ENCODE measurements around the gene CHMP2A.
"Not testable (repeated sequence)": the region's sequence is repeated elsewhere in the genome, so short reads cannot be mapped to it uniquely, and the experiment has no call there.

CHMP2A gene

DNA sequence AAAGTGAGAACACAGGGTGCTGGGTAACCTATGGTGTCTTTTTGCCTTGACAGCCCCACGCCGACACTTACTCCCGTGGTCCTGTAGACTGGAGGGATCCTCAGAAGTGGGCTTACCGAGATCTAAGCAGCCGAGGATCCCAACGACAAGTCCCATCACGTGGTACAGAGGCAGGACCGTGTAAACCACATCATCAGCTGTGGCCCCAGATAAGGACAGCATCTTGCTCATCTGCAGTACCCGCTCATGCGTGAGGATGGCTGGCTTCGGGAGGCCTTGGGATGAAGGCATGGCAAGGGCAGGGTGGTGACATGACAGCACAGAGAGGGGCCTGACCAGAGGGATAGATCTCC lies 45.2 kb downstream of the CHMP2A start:
- no peak overlapping the region for H3K9ac ChIP-seq (ENCODE audit: low read depth in 1 of 2, low read length in 2 of 2)

GRCh38 chr19:58507602-58508223 lies 47.2 kb downstream of the CHMP2A start:
- H3K9me3 ChIP-seq (ENCODE audit: control insufficient read depth in 2 of 2, low read length in 2 of 2); H3K27ac ChIP-seq (ENCODE audit: low read depth in 2 of 2, low read length in 2 of 2); H3K4me3 ChIP-seq (ENCODE audit: low read length in 2 of 2); H3K9ac ChIP-seq (ENCODE audit: low read depth in 1 of 2, low read length in 2 of 2); H3K27me3 ChIP-seq (ENCODE audit: control insufficient read depth in 2 of 2, insufficient read depth in 2 of 2, low read length in 2 of 2); H3K36me3 ChIP-seq (ENCODE audit: control insufficient read depth in 2 of 2, insufficient read depth in 2 of 2, low read length in 2 of 2): not testable (repeated sequence)
- peaks cover 11 to 15% of the 10 kb centered on the region in 2 donors for H3K4me1 ChIP-seq (ENCODE audit: control insufficient read depth in 2 of 2, insufficient read depth in 2 of 2, low read length in 2 of 2)

More for the DNA sequence above, 45.2 kb downstream of the CHMP2A start:
- Histone ChIP-seq H3K9me3 (ENCODE audit: control insufficient read depth in 2 of 2, low read length in 2 of 2) (no peaks in the 10 kb centered on the region), H3K27me3 (ENCODE audit: control insufficient read depth in 2 of 2, insufficient read depth in 2 of 2, low read length in 2 of 2) (no peaks in the 10 kb centered on the region), H3K4me1 (ENCODE audit: control insufficient read depth in 2 of 2, insufficient read depth in 2 of 2, low read length in 2 of 2) (peaks cover 23 to 25% of the 10 kb centered on the region in 2 donors), H3K36me3 (ENCODE audit: control insufficient read depth in 2 of 2, insufficient read depth in 2 of 2, low read length in 2 of 2) (no peaks in the 10 kb centered on the region), H3K27ac (ENCODE audit: low read depth in 2 of 2, low read length in 2 of 2) (no peak overlapping the region), H3K4me3 (ENCODE audit: low read length in 2 of 2) (no peak overlapping the region)
